Measurements from ENCODE around the gene ELAPOR1.

Gene ELAPOR1

DNA sequence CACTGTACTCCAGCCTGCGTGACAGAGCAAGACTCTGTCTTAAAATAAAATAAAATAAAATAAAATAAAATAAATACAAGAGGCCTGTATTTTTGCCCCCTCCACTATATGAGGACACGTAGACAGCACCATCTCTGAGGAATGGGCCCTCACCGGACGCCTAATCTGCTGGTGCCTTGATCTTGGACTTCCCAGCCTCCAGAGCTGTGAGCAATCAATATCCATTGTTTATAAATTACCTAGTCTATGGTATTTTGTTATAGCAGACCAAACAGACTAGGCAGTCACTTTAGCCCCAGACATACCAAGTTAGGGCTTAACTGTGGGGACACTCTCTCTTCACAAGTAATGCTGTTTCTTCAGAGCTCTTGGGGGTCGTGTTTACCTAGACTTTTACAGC lies 6.4 kb downstream of the ELAPOR1 start:
- POLR2A ChIA-PET: no interaction called here
- H3K4me3 ChIP-seq (ENCODE audit: low read depth, low read length): no peak overlapping the region
- DNase-seq (ENCODE audit: low read depth, low spot score): no peak
- TF ChIP-seq, protein P1, sequence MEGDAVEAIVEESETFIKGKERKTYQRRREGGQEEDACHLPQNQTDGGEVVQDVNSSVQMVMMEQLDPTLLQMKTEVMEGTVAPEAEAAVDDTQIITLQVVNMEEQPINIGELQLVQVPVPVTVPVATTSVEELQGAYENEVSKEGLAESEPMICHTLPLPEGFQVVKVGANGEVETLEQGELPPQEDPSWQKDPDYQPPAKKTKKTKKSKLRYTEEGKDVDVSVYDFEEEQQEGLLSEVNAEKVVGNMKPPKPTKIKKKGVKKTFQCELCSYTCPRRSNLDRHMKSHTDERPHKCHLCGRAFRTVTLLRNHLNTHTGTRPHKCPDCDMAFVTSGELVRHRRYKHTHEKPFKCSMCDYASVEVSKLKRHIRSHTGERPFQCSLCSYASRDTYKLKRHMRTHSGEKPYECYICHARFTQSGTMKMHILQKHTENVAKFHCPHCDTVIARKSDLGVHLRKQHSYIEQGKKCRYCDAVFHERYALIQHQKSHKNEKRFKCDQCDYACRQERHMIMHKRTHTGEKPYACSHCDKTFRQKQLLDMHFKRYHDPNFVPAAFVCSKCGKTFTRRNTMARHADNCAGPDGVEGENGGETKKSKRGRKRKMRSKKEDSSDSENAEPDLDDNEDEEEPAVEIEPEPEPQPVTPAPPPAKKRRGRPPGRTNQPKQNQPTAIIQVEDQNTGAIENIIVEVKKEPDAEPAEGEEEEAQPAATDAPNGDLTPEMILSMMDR (IDR thresholded peaks at IDR 0.05; ENCODE audit: insufficient read depth, low read length, missing control alignments): no peak
- CTCF ChIA-PET: interaction anchor here (1.2 to 5.1 kb wide), 2 partner anchors 8 to 10 kb away, joined by 5 to 58 read pairs; partner anchors contain the start of gene ELAPOR1

DNA sequence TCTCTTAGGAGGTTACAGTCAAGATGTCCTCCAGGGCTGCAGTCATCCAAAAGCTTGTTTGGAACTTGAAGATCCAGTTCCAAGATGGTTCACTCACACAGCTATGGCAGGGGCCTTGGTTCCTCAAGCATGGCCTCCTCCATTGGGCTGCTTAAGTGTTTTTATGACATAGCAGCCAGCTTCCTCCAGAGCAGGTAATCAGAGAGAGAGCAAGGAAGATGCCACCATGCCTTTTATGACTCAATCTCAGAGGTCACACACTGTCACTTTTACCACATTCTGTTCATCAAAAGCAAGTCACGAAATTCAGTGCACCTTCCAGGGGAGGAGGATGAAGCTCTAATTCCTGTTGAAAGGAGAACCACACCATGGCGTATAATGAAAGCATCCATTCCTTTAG lies 17.1 kb downstream of the ELAPOR1 start:
- CTCF ChIA-PET: interaction anchor here (1.1 to 7.2 kb wide), 9 partner anchors 9 to 269 kb away, joined by 3 to 76 read pairs (median 5); partner anchors contain the start of gene ELAPOR1
- DNase-seq (ENCODE audit: low read depth, low spot score): no peak
- H3K4me3 ChIP-seq (ENCODE audit: low read depth, low read length): no peak overlapping the region
- POLR2A ChIA-PET: interaction anchor here (1.0 kb wide), 1 partner anchor 31 kb away, joined by 3 read pairs; no protein-coding TSS in a partner anchor
- TF ChIP-seq, protein P1 (IDR thresholded peaks at IDR 0.05; ENCODE audit: insufficient read depth, low read length, missing control alignments): no peak

DNA sequence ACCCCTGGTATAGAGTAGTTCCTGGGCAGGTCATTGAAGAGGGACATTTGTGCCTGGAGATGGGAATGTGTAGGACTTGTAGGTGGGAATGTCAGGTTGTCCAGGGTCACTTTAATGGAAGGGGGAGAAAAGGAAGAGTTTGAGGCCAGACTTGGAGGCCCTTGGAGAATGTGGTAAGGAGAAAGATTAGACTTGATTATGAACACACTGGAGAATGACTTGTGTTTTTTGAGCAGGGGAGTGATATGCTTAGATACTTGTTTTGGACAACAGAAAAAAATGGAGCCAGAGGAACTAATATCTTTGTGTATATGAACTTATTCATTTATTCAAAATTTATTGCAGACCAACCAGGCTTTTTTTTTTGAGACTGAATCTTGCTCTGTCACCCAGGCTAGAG lies 17.9 kb downstream of the ELAPOR1 start:
- CTCF ChIA-PET: interaction anchor here (1.2 to 7.2 kb wide), 5 partner anchors 10 to 268 kb away, joined by 3 to 76 read pairs (median 5); partner anchors contain the start of gene ELAPOR1
- TF ChIP-seq, protein P1 (IDR thresholded peaks at IDR 0.05; ENCODE audit: insufficient read depth, low read length, missing control alignments): no peak
- POLR2A ChIA-PET: no interaction called here
- no peak for DNase-seq (ENCODE audit: low read depth, low spot score)
- no peak overlapping the region for H3K4me3 ChIP-seq (ENCODE audit: low read depth, low read length)

DNA sequence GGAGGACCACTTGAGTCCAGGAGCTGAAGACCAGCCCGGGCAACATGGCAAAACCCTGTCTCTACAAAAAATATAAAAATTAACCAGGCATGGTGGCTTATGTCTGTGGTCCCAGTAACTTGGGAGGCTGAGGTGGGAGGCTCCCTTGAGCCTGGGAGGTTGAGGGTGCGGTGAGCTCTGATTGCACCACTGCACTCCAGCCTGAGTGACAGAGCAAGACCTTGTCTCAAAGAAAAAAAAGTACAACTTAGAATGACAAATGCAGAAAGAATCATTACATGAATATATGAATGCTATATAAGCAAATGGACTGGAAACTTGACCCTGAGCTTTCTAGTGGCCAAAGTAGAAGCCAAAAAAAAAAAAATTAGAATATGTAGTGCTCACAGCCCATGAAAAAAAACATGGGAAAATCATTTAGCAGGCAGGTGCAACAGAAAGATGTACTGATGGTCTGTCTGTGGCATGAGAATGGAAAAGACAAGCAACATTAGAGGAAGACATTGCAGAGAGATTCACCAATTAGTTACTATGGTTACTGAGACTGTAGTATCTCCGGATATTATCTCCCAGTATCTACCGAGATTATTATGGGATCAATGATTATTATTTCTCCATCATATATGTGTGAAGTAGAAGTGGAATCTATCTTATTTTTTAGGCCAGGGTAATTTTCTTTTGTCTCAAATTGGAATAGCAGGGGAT lies 19.2 kb downstream of the ELAPOR1 start:
- ChIA-PET CTCF (interaction anchor here (3.1 kb wide), 1 partner anchor 20 kb away, joined by 22 read pairs; the partner anchor contains the start of gene ELAPOR1), POLR2A (no interaction called here)
- TF ChIP-seq, protein P1 (IDR thresholded peaks at IDR 0.05; ENCODE audit: insufficient read depth, low read length, missing control alignments): no peak
- H3K4me3 ChIP-seq (ENCODE audit: low read depth, low read length): no peak overlapping the region
- DNase-seq (ENCODE audit: low read depth, low spot score): no peak

DNA sequence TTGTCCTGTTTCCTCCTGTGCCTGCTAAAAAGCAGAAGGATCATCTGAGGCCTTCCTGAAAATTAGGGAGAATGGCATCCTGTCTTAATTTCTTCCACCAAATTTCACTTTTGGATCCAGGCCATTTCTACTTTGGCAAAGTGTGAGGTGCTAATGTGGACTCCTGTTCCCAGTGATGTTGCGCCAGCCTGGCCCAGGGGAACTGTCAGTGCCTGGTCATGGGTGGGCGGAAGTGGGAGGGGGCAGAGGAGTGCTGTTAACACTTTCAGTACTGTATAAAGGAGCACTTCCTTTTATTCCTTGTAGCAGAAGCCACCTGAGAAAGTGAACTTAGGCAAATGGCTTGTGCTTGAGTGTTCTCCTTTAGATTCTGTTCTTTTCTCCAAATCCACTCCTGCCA lies 19.9 kb downstream of the ELAPOR1 start:
- H3K4me3 ChIP-seq (ENCODE audit: low read depth, low read length): no peak overlapping the region
- DNase-seq (ENCODE audit: low read depth, low spot score): no peak
- ChIA-PET CTCF (interaction anchor here (3.1 kb wide), 1 partner anchor 21 kb away, joined by 22 read pairs; the partner anchor contains the start of gene ELAPOR1), POLR2A (no interaction called here)
- TF ChIP-seq, protein P1 (IDR thresholded peaks at IDR 0.05; ENCODE audit: insufficient read depth, low read length, missing control alignments): no peak

DNA sequence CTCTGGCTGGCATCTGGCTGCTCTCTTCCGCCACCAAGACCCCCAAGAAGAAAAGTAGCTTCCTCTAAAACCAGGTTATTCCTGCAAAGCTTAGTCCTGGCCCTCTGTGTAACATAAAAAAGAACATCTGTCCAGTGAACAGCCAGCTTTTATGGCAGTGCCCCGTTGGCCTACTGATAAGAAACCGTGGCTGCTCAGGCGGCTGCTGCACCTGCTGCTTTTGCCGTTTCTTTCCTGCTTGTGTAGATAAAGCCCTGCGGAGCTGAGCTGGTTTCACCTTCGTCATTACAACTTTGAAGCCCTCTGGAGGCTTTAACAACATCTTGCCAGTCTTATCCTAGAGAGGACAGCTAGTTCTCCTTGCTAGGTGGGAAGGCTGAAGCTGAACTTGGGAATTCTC lies 20.5 kb downstream of the ELAPOR1 start:
- no peak for DNase-seq (ENCODE audit: low read depth, low spot score)
- H3K4me3 ChIP-seq (ENCODE audit: low read depth, low read length): no peak overlapping the region
- TF ChIP-seq, protein P1 (IDR thresholded peaks at IDR 0.05; ENCODE audit: insufficient read depth, low read length, missing control alignments): no peak
- ChIA-PET POLR2A (no interaction called here), CTCF (interaction anchor here (0.7 to 3.1 kb wide), 2 partner anchors 22 to 27 kb away, joined by 5 to 22 read pairs; partner anchors contain the start of gene ELAPOR1)
